Astrocyte (in vitro differentiated cells and primary cell): ENCODE data around the gene DZIP3. TPM values are rescaled to one million over a fixed set of nuclear protein-coding genes. Genes with fewer than 3 reads are reported as not detected.

Source experiments
- DNase-seq: peaks from one replicate; pipeline ENCODE4 v3.0.0-alpha.2; 2010; ENCODE audit warnings: low read depth
- FAIRE-seq: peaks from 2 replicates; lab custom pipeline; 2011; peaks lifted over from hg19 to GRCh38; lab: Jason Lieb, UNC
- H2AFZ ChIP-seq: 2 replicates; pipeline ENCODE4 v1.6.0; 2012; ENCODE audit warnings: low read depth, low read length, inconsistent platforms
- H3K27ac ChIP-seq: 2 replicates; pipeline ENCODE4 v1.5.1; 2011; ENCODE audit warnings: low read depth, low read length, inconsistent platforms
- H3K27me3 ChIP-seq: 2 replicates; pipeline ENCODE4 v1.6.0; 2011; ENCODE audit warnings: low read length, inconsistent platforms; ENCODE audit not compliant: insufficient read depth
- H3K36me3 ChIP-seq: 2 replicates; pipeline ENCODE4 v1.5.1; 2011; ENCODE audit warnings: low read length, inconsistent platforms; ENCODE audit not compliant: insufficient read depth
- H3K4me1 ChIP-seq: 2 replicates; pipeline ENCODE4 v1.5.1; 2011; ENCODE audit warnings: low read length, inconsistent platforms; ENCODE audit not compliant: insufficient read depth
- H3K4me2 ChIP-seq: 2 replicates; pipeline ENCODE4 v1.6.0; 2012; ENCODE audit warnings: low read length, inconsistent platforms
- H3K4me3 ChIP-seq: 2 replicates; pipeline ENCODE4 v1.5.1; 2011; ENCODE audit warnings: low read depth, mild to moderate bottlenecking, low read length, inconsistent platforms; ENCODE audit not compliant: insufficient read depth
- H3K79me2 ChIP-seq: 2 replicates; pipeline ENCODE4 v1.6.0; 2012; ENCODE audit warnings: mild to moderate bottlenecking, low read length, inconsistent platforms; ENCODE audit not compliant: insufficient read depth
- H3K9ac ChIP-seq: 2 replicates; pipeline ENCODE4 v1.6.0; 2012; ENCODE audit warnings: mild to moderate bottlenecking, low read length, inconsistent platforms
- H3K9me3 ChIP-seq: 2 replicates; pipeline ENCODE4 v1.5.1; 2012; ENCODE audit warnings: low read depth, mild to moderate bottlenecking, low read length, inconsistent platforms; ENCODE audit not compliant: insufficient read depth
- H4K20me1 ChIP-seq: 2 replicates; pipeline ENCODE4 v1.6.0; 2012; ENCODE audit warnings: low read length, inconsistent platforms; ENCODE audit not compliant: insufficient read depth
- H3K27ac Mint-ChIP-seq: one replicate; pipeline ENCODE4 v1.8.0; 2021; ENCODE audit warnings: mild to moderate bottlenecking, mixed read lengths; ENCODE audit not compliant: unreplicated experiment
- H3K27me3 Mint-ChIP-seq: one replicate; pipeline ENCODE4 v1.8.0; 2021; ENCODE audit warnings: low read depth, mixed read lengths; ENCODE audit not compliant: unreplicated experiment
- H3K36me3 Mint-ChIP-seq: one replicate; pipeline ENCODE4 v1.8.0; 2021; ENCODE audit warnings: low read depth, mixed read lengths; ENCODE audit not compliant: unreplicated experiment
- H3K4me1 Mint-ChIP-seq: one replicate; pipeline ENCODE4 v1.8.0; 2021; ENCODE audit warnings: low read depth, mixed read lengths; ENCODE audit not compliant: unreplicated experiment
- H3K4me3 Mint-ChIP-seq: one replicate; pipeline ENCODE4 v1.8.0; 2021; ENCODE audit warnings: mild to moderate bottlenecking, moderate library complexity, mixed read lengths; ENCODE audit not compliant: unreplicated experiment
- H3K9me3 Mint-ChIP-seq: one replicate; pipeline ENCODE4 v1.8.0; 2021; ENCODE audit warnings: mild to moderate bottlenecking, mixed read lengths; ENCODE audit not compliant: unreplicated experiment
- CTCF ChIP-seq: IDR thresholded peaks from 2 replicates; pipeline ENCODE4 v1.5.1; 2011; ENCODE audit warnings: low read depth, mild to moderate bottlenecking, inconsistent platforms, low read length, moderate library complexity; ENCODE audit not compliant: insufficient read depth
- EZH2 ChIP-seq: IDR thresholded peaks from 2 replicates; pipeline ENCODE4 v1.6.1; 2012; ENCODE audit warnings: mild to moderate bottlenecking, low read length, inconsistent platforms; ENCODE audit not compliant: insufficient read depth
- total RNA-seq: library from RNA; stranded (reverse); gene quantifications from 2 replicates; pipeline ENCODE4 v1.2.1, GENCODE V29; 2021

The DZIP3 gene
- total RNA-seq, 1 donor from 2014 or later = 12.9 TPM

DNA sequence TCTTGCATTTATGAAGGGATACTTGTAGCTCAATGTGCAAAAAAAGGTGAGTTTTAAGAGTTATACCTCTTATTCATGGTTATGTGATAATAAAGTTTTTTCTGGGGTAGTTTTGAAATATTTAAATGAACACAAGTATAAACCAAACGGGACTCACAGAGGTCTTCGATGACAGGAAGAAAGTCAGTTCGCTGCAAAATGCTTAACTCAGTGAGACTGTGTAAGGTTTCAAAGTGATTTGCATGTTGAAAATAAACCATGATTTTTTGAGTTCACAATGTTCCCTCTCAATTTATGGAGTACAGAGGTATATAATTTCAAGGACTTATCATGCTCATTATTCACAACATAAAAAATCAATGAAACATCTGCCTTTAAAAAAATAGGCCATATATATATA lies 42.8 kb upstream of the DZIP3 start:
- peaks cover 6% of the 10 kb centered on the region for H3K36me3 ChIP-seq
- no peak overlapping the region for H3K4me3 ChIP-seq
- H3K27ac ChIP-seq = no peak overlapping the region
- no peaks in the 10 kb centered on the region for H3K27me3 ChIP-seq
- peaks cover 6% of the 10 kb centered on the region for H3K36me3 Mint-ChIP-seq
- H2AFZ ChIP-seq = no peak overlapping the region
- DNase-seq (no peak), FAIRE-seq (no peak)
- H3K4me2 ChIP-seq = no peak overlapping the region
- no peaks in the 10 kb centered on the region for H3K4me1 ChIP-seq
- H3K27ac Mint-ChIP-seq = no peak overlapping the region
- H4K20me1 ChIP-seq = no peaks in the 10 kb centered on the region
- H3K4me3 Mint-ChIP-seq = no peak overlapping the region
- H3K9me3 ChIP-seq = no peaks in the 10 kb centered on the region
- H3K9ac ChIP-seq = no peak overlapping the region
- no peak for TF ChIP-seq CTCF
- TF ChIP-seq EZH2 = no peak
- H3K79me2 ChIP-seq = no peaks in the 10 kb centered on the region
- peaks cover 2% of the 10 kb centered on the region for H3K4me1 Mint-ChIP-seq
- no peaks in the 10 kb centered on the region for H3K9me3 Mint-ChIP-seq
- no peaks in the 10 kb centered on the region for H3K27me3 Mint-ChIP-seq

DNA sequence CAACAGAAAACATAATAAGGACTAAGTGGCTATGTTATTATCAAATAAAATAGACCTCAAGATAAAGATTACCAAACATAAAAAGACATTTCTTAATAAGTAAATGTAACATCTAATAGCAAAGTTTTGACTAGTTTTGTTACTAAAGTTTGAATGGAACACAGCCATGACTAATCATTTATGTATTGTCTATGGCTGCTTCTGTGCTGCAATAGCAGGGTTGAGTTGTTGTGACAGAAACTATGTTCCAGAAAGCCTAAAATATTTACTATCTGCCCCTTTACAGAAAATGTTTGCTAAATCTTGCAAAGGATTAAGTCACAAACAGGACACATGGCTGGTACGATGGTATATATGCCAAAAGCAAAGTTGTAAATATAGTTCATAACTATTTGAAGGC lies 41.2 kb upstream of the DZIP3 start:
- Mint-ChIP-seq H3K4me1 (peaks cover 2% of the 10 kb centered on the region), H3K36me3 (peaks cover 5% of the 10 kb centered on the region), H3K27me3 (no peaks in the 10 kb centered on the region), H3K9me3 (no peaks in the 10 kb centered on the region), H3K27ac (no peak overlapping the region), H3K4me3 (no peak overlapping the region)
- H2AFZ ChIP-seq = no peak overlapping the region
- H3K27me3 ChIP-seq = no peaks in the 10 kb centered on the region
- peaks cover 6% of the 10 kb centered on the region for H3K36me3 ChIP-seq
- no peak overlapping the region for H3K4me2 ChIP-seq
- TF ChIP-seq CTCF (no peak), EZH2 (no peak)
- no peak overlapping the region for H3K4me3 ChIP-seq
- no peaks in the 10 kb centered on the region for H3K79me2 ChIP-seq
- H3K9me3 ChIP-seq = no peaks in the 10 kb centered on the region
- H3K27ac ChIP-seq = no peak overlapping the region
- DNase-seq (no peak), FAIRE-seq (no peak)
- H4K20me1 ChIP-seq = no peaks in the 10 kb centered on the region
- H3K4me1 ChIP-seq = no peaks in the 10 kb centered on the region
- H3K9ac ChIP-seq = no peak overlapping the region

- H3K79me2 ChIP-seq = no peaks in the 10 kb centered on the region
- Mint-ChIP-seq H3K4me1 (peaks cover 2% of the 10 kb centered on the region), H3K4me3 (no peak overlapping the region), H3K9me3 (no peaks in the 10 kb centered on the region), H3K27ac (no peak overlapping the region), H3K36me3 (no peaks in the 10 kb centered on the region), H3K27me3 (no peaks in the 10 kb centered on the region)
- DNase-seq (no peak), FAIRE-seq (no peak)
- no peak for TF ChIP-seq EZH2
- no peak for TF ChIP-seq CTCF
- H3K27me3 ChIP-seq = no peaks in the 10 kb centered on the region
- no peaks in the 10 kb centered on the region for H3K9me3 ChIP-seq
- H3K36me3 ChIP-seq = peaks cover 6% of the 10 kb centered on the region
- no peak overlapping the region for H3K4me3 ChIP-seq
- no peak overlapping the region for H2AFZ ChIP-seq
- no peak overlapping the region for H3K27ac ChIP-seq
- no peak overlapping the region for H3K9ac ChIP-seq
- no peak overlapping the region for H3K4me2 ChIP-seq
- H4K20me1 ChIP-seq = no peaks in the 10 kb centered on the region
- H3K4me1 ChIP-seq = no peaks in the 10 kb centered on the region
Observed at GRCh38 chr3:108548886-108549285, 40.6 kb upstream of the DZIP3 start.
